ENCODE results near the gene SCG3.

The SCG3 gene

GRCh38 chr15:51727141-51727897 lies 46.0 kb downstream of the SCG3 start:
- no peak overlapping the region for H3K4me3 ChIP-seq (ENCODE audit: low read depth, low read length)
- TF ChIP-seq CTCF (IDR thresholded peaks at IDR 0.05; ENCODE audit: low read depth, low read length) = peak; percentile 39

- no peak for TF ChIP-seq CTCF (IDR thresholded peaks at IDR 0.05; ENCODE audit: low read depth, low read length)
- peak overlapping the region; percentile 35 for H3K4me3 ChIP-seq (ENCODE audit: low read depth, low read length)
Observed at GRCh38 chr15:51731549-51732267, 50.4 kb downstream of the SCG3 start.

GRCh38 chr15:51732646-51733045 lies 51.3 kb downstream of the SCG3 start:
- no peak for TF ChIP-seq CTCF (IDR thresholded peaks at IDR 0.05; ENCODE audit: low read depth, low read length)
- H3K4me3 ChIP-seq (ENCODE audit: low read depth, low read length) = no peak overlapping the region

DNA sequence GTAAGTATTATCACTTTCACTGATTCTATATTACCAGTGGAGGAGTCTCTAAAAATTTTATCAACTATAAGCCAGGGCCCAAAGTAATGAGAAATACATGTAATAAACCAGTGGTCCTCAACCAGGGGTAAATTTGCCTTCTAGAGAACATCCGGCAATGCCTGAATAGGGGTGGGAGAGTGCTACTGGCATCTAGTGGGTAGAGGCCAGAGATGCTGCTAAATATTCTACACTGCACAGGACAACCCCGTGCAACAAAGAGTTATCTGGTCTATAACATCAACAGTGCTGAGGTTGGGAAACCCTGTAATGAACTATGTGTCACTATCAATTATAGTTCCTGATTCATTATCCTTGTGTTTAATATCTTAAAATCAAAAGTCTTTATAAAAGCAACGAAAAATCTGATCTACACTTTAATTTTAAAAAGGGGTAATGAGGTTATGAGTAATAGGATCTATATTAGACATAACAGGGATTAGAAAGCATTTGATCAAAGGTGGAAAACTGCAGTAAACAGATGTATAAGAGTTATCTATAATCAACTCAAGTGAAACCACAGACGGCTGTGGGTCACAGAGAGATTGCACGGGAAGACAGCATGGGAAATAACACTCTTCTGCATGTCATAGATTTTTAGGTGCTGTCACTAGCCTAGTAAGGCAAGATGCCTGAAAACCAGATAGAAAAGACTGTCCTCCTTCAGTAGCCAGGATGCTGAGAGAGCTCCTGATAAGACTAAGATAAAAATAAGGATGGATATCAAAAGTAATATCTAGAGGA lies 54.1 kb downstream of the SCG3 start:
- no peak overlapping the region for H3K4me3 ChIP-seq (ENCODE audit: low read depth, low read length)
- no peak for TF ChIP-seq CTCF (IDR thresholded peaks at IDR 0.05; ENCODE audit: low read depth, low read length)

DNA sequence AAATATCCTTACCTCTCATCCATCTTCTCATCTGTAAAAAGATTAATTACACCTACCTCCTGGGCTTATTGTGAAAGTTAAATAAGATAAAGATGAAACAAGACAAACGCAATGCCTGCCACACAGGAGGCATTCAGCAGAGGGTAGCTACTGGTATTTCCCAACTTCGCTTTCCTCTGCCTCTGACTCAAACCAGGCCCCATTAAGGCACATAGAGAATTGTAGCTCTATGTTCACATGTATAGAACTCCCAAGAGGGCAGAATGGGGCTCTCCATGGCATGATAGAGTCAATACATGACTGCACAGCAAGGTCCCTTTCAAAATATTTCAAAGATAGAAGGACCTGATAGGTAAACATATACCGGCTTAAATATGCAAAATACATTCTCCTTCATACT lies 54.8 kb downstream of the SCG3 start:
- TF ChIP-seq CTCF (IDR thresholded peaks at IDR 0.05; ENCODE audit: low read depth, low read length) = no peak

GRCh38 chr15:51736751-51737521 lies 55.6 kb downstream of the SCG3 start:
- peak overlapping the region; percentile 69 for H3K4me3 ChIP-seq (ENCODE audit: low read depth, low read length)
- TF ChIP-seq CTCF (IDR thresholded peaks at IDR 0.05; ENCODE audit: low read depth, low read length) = no peak

More for the DNA sequence above, 54.8 kb downstream of the SCG3 start:
- H3K4me3 ChIP-seq (ENCODE audit: low read depth, low read length) = peak overlapping the region; percentile 69
